Thyroid gland (tissue), 4 donors: Measurements from ENCODE around the gene SMARCB1.

ENCODE experiments used
- CTCF ChIP-seq, 6 experiments: fragments of 200-600 bp in 3 of 6; fragments of 450-650 bp in 3 of 6; sonication (generic) in 3 of 6; IDR thresholded peaks; one replicate each; pipeline ENCODE4 v1.5.1; 2016 to 2019; ENCODE audit warnings: antibody characterized with exemption in 6 of 6, mild to moderate bottlenecking in 2 of 6, inconsistent platforms in 1 of 6, moderate library complexity in 1 of 6
- POLR2A ChIP-seq, 2 donors: fragments of 450-650 bp; IDR thresholded peaks; one replicate each; pipeline ENCODE4 v1.6.1; 2017; ENCODE audit warnings: antibody characterized with exemption in 2 of 2, mild to moderate bottlenecking in 2 of 2, moderate library complexity in 1 of 2

GRCh38 chr22:23884140-23884539, 97.4 kb downstream of the SMARCB1 start:
- no peak for TF ChIP-seq POLR2A (IDR thresholded peaks at IDR 0.05)
- TF ChIP-seq CTCF (IDR thresholded peaks at IDR 0.05): no peak
